Daoy (cell line): ENCODE data around the gene GPAT2. TPM values are rescaled to one million over a fixed set of nuclear protein-coding genes. Genes with fewer than 3 reads are reported as not detected.
"Not testable (repeated sequence)": the region's sequence is repeated elsewhere in the genome, so short reads cannot be mapped to it uniquely, and the experiment has no call there.

Source experiments
- DNase-seq: peaks from one replicate; pipeline ENCODE4 v3.0.0-alpha.2; 2015; ENCODE audit warnings: low read depth
- total RNA-seq: library from RNA; depleted of rRNA; stranded (reverse); fragments of >200 nt; shearing (Covaris generic); gene quantifications from 2 replicates; pipeline ENCODE4 v1.2.3, GENCODE V29; 2014

Gene GPAT2
- total RNA-seq, 1 experiment from 2014 or later, result not detected

GRCh38 chr2:96024336-96025193 is 10.2 kb downstream of the GPAT2 start:
- DNase-seq, result no peak

- DNase-seq, result not testable (repeated sequence)
These were observed 11.0 kb downstream of the GPAT2 start for GRCh38 chr2:96023701-96024100.

GRCh38 chr2:96022701-96023447 is 11.8 kb downstream of the GPAT2 start:
- peak; percentile 83 for DNase-seq

GRCh38 chr2:96022126-96022525 is 12.6 kb downstream of the GPAT2 start:
- not testable (repeated sequence) for DNase-seq

GRCh38 chr2:96021142-96021541 is 13.6 kb downstream of the GPAT2 start:
- not testable (repeated sequence) for DNase-seq

GRCh38 chr2:96019909-96020590 is 14.7 kb downstream of the GPAT2 start:
- DNase-seq, result not testable (repeated sequence)

- DNase-seq, result not testable (repeated sequence)
These were observed 18.4 kb downstream of the GPAT2 start for GRCh38 chr2:96016321-96016720.

- not testable (repeated sequence) for DNase-seq
These were observed 21.9 kb downstream of the GPAT2 start for GRCh38 chr2:96012792-96013264.

- DNase-seq, result not testable (repeated sequence)
These were observed 22.5 kb downstream of the GPAT2 start for GRCh38 chr2:96012086-96012791.

GRCh38 chr2:96011129-96011455 is 23.6 kb downstream of the GPAT2 start:
- DNase-seq, result peak; percentile 39

- DNase-seq, result peak; percentile 93
These were observed 24.2 kb downstream of the GPAT2 start for GRCh38 chr2:96010320-96011128.

- not testable (repeated sequence) for DNase-seq
These were observed 24.9 kb downstream of the GPAT2 start for GRCh38 chr2:96009833-96010232.

GRCh38 chr2:96008051-96008450 is 26.7 kb downstream of the GPAT2 start:
- DNase-seq, result not testable (repeated sequence)

- DNase-seq, result not testable (repeated sequence)
These were observed 28.5 kb downstream of the GPAT2 start for GRCh38 chr2:96006248-96006647.

GRCh38 chr2:95992520-95993272 is 42.0 kb downstream of the GPAT2 start:
- peak; percentile 46 for DNase-seq

- DNase-seq, result not testable (repeated sequence)
These were observed 42.6 kb downstream of the GPAT2 start for GRCh38 chr2:95992102-95992501.

- DNase-seq, result peak; percentile 34
These were observed 43.2 kb downstream of the GPAT2 start, which contains the start of gene ANKRD36C for GRCh38 chr2:95991351-95992094. TSS of gene ANKRD36C (minus strand) at chr2:95991824. CDS start at chr2:95991708, 116 bp downstream.

- not testable (repeated sequence) for DNase-seq
These were observed 43.8 kb downstream of the GPAT2 start for GRCh38 chr2:95990884-95991283.
